HG03135 (cell line): ENCODE data around the gene XPO6.

Source experiments
- ATAC-seq: cut with Tn5 transposase; IDR thresholded peaks from one replicate; pipeline ENCODE4 v1.9.1; 2021; ENCODE audit warnings: mild to moderate bottlenecking, moderate library complexity; ENCODE audit not compliant: unreplicated experiment

The XPO6 gene

GRCh38 chr16:28208824-28209223 is 2.9 kb downstream of the XPO6 start:
- ATAC-seq = no peak

GRCh38 chr16:28208131-28208530 is 3.6 kb downstream of the XPO6 start:
- no peak for ATAC-seq

- no peak for ATAC-seq
Measured at GRCh38 chr16:28207399-28207798, 4.4 kb downstream of the XPO6 start.

- no peak for ATAC-seq
Measured at GRCh38 chr16:28205974-28206373, 5.8 kb downstream of the XPO6 start.

- ATAC-seq = no peak
Measured at GRCh38 chr16:28205117-28205899, 6.5 kb downstream of the XPO6 start.

- no peak for ATAC-seq
Measured at GRCh38 chr16:28204622-28205021, 7.1 kb downstream of the XPO6 start.

- no peak for ATAC-seq
Measured at GRCh38 chr16:28204204-28204603, 7.6 kb downstream of the XPO6 start.

GRCh38 chr16:28202147-28202746 is 9.5 kb downstream of the XPO6 start:
- no peak for ATAC-seq

- ATAC-seq = no peak
Measured at GRCh38 chr16:28200661-28201060, 11.1 kb downstream of the XPO6 start.

GRCh38 chr16:28196387-28196987 is 15.3 kb downstream of the XPO6 start:
- no peak for ATAC-seq

- no peak for ATAC-seq
Measured at GRCh38 chr16:28195859-28196258, 15.9 kb downstream of the XPO6 start.

GRCh38 chr16:28193530-28194423 is 18.0 kb downstream of the XPO6 start:
- no peak for ATAC-seq

- ATAC-seq = peak; percentile 56
Measured at GRCh38 chr16:28192806-28193529, 18.8 kb downstream of the XPO6 start.

GRCh38 chr16:28191364-28191960 is 20.3 kb downstream of the XPO6 start:
- ATAC-seq = no peak

GRCh38 chr16:28189245-28189644 is 22.5 kb downstream of the XPO6 start:
- no peak for ATAC-seq

- ATAC-seq = peak; percentile 73
Measured at GRCh38 chr16:28188085-28188916, 23.5 kb downstream of the XPO6 start.

- peak; percentile 39 for ATAC-seq
Measured at GRCh38 chr16:28187595-28188004, 24.2 kb downstream of the XPO6 start.

- ATAC-seq = no peak
Measured at GRCh38 chr16:28186752-28187151, 25.0 kb downstream of the XPO6 start.

GRCh38 chr16:28185696-28186095 is 26.1 kb downstream of the XPO6 start:
- ATAC-seq = no peak
